Gastroesophageal sphincter (tissue), 3 donors: Measurements from ENCODE around the gene UGT1A8.

Experiments
- POLR2A ChIP-seq, 2 donors: fragments of 450-650 bp; IDR thresholded peaks; one replicate each; pipeline ENCODE4 v1.6.1; 2017; ENCODE audit warnings: antibody characterized with exemption in 2 of 2, mild to moderate bottlenecking in 2 of 2, moderate library complexity in 1 of 2
- POLR2AphosphoS5 ChIP-seq: sonication (generic); formaldehyde crosslinking; IDR thresholded peaks from one replicate; pipeline ENCODE4 v1.6.1; 2017; ENCODE audit warnings: antibody characterized with exemption
- TF ChIP-seq, protein P1 (sequence below), 4 experiments: fragments of 200-600 bp in 2 of 4; fragments of 450-650 bp in 2 of 4; sonication (generic) in 1 of 4; IDR thresholded peaks; one replicate each; pipeline ENCODE4 v1.5.1; 2017 to 2019; ENCODE audit warnings: antibody characterized with exemption in 4 of 4, mild to moderate bottlenecking in 2 of 4, moderate library complexity in 2 of 4

DNA sequence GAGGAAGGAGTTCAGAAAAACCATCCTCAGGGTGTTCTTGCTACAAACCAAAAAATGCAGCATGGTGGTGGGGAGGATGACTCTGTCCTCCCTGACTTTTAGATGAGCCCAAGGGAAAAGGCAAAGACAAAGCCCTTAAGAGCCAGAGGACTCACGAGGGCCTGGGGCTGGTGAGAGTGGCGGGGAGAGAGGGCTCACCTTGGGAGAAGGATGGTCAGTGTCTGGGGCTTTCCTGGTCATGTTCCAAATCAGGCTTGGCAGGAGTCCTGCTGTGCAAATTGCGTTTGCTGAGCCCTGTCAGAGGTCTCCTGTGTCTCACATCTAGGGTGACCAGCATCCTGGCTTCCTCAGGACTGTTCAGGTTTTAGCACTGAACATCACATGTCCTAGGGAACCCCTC lies 147.3 kb downstream of the UGT1A8 start:
- TF ChIP-seq, protein P1, sequence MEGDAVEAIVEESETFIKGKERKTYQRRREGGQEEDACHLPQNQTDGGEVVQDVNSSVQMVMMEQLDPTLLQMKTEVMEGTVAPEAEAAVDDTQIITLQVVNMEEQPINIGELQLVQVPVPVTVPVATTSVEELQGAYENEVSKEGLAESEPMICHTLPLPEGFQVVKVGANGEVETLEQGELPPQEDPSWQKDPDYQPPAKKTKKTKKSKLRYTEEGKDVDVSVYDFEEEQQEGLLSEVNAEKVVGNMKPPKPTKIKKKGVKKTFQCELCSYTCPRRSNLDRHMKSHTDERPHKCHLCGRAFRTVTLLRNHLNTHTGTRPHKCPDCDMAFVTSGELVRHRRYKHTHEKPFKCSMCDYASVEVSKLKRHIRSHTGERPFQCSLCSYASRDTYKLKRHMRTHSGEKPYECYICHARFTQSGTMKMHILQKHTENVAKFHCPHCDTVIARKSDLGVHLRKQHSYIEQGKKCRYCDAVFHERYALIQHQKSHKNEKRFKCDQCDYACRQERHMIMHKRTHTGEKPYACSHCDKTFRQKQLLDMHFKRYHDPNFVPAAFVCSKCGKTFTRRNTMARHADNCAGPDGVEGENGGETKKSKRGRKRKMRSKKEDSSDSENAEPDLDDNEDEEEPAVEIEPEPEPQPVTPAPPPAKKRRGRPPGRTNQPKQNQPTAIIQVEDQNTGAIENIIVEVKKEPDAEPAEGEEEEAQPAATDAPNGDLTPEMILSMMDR (IDR thresholded peaks at IDR 0.05), result no peak
- TF ChIP-seq POLR2A (IDR thresholded peaks at IDR 0.05), result no peak
- no peak for TF ChIP-seq POLR2AphosphoS5
